Activated CD4-positive, alpha-beta T cell treated with anti-CD3 and anti-CD28 coated beads, Interleukin-2, amount 50 U/mL, for 1 hour (primary cell): ENCODE data around the gene SHFL.

Experiments
- DNase-seq: peaks from one replicate; pipeline ENCODE4 v3.0.0-alpha.2; 2020

The SHFL gene

GRCh38 chr19:10110076-10110971 lies 24.2 kb downstream of the SHFL start:
- DNase-seq = no peak

- no peak for DNase-seq
Observed at GRCh38 chr19:10110972-10111317, 24.8 kb downstream of the SHFL start.

- no peak for DNase-seq
Observed at GRCh38 chr19:10111405-10111811, 25.3 kb downstream of the SHFL start, which contains the start of gene P2RY11. P2RY11 (plus strand) TSS chr19:10111693; CDS start chr19:10111722, 29 bp downstream.

GRCh38 chr19:10112037-10112761 lies 26.1 kb downstream of the SHFL start:
- peak; percentile 43 for DNase-seq

- DNase-seq = peak; percentile 70
Observed at GRCh38 chr19:10112895-10113591, 26.9 kb downstream of the SHFL start.

GRCh38 chr19:10113592-10113963 lies 27.5 kb downstream of the SHFL start:
- no peak for DNase-seq

- no peak for DNase-seq
Observed at GRCh38 chr19:10113964-10114650, 28.0 kb downstream of the SHFL start.

GRCh38 chr19:10114651-10115391 lies 28.7 kb downstream of the SHFL start:
- DNase-seq = no peak

GRCh38 chr19:10115392-10116084 lies 29.4 kb downstream of the SHFL start:
- no peak for DNase-seq

GRCh38 chr19:10116085-10116865 lies 30.2 kb downstream of the SHFL start:
- DNase-seq = no peak

- DNase-seq = no peak
Observed at GRCh38 chr19:10116866-10117616, 30.9 kb downstream of the SHFL start.

- DNase-seq = no peak
Observed at GRCh38 chr19:10118960-10119359, 32.8 kb downstream of the SHFL start.

- no peak for DNase-seq
Observed at GRCh38 chr19:10120538-10121189, 34.5 kb downstream of the SHFL start.

- no peak for DNase-seq
Observed at GRCh38 chr19:10122045-10122444, 35.9 kb downstream of the SHFL start.

- no peak for DNase-seq
Observed at GRCh38 chr19:10124429-10124828, 38.3 kb downstream of the SHFL start.

GRCh38 chr19:10126213-10126639 lies 40.1 kb downstream of the SHFL start:
- DNase-seq = no peak

- DNase-seq = no peak
Observed at GRCh38 chr19:10132905-10133304, 46.8 kb downstream of the SHFL start.

- DNase-seq = no peak
Observed at GRCh38 chr19:10133596-10133995, 47.5 kb downstream of the SHFL start.

- no peak for DNase-seq
Observed at GRCh38 chr19:10134040-10134439, 47.9 kb downstream of the SHFL start.
